Esophagus muscularis mucosa (tissue), 3 donors: ENCODE results near the gene CNTNAP2.

Experiments used
- POLR2A ChIP-seq: fragments of 450-650 bp; IDR thresholded peaks from one replicate; pipeline ENCODE4 v1.6.1; 2017; ENCODE audit warnings: antibody characterized with exemption, moderate library complexity, mild to moderate bottlenecking, low read depth
- POLR2AphosphoS5 ChIP-seq, 2 donors: sonication (generic); formaldehyde crosslinking; IDR thresholded peaks; one replicate each; pipeline ENCODE4 v1.6.1; 2017; ENCODE audit warnings: antibody characterized with exemption in 2 of 2
- TF ChIP-seq, protein P1 (sequence below), 3 experiments: fragments of 200-600 bp in 2 of 3; fragments of 450-650 bp in 1 of 3; sonication (generic) in 2 of 3; IDR thresholded peaks; one replicate each; pipeline ENCODE4 v1.5.1; 2017 to 2019; ENCODE audit warnings: antibody characterized with exemption in 3 of 3, mild to moderate bottlenecking in 2 of 3, moderate library complexity in 1 of 3

DNA sequence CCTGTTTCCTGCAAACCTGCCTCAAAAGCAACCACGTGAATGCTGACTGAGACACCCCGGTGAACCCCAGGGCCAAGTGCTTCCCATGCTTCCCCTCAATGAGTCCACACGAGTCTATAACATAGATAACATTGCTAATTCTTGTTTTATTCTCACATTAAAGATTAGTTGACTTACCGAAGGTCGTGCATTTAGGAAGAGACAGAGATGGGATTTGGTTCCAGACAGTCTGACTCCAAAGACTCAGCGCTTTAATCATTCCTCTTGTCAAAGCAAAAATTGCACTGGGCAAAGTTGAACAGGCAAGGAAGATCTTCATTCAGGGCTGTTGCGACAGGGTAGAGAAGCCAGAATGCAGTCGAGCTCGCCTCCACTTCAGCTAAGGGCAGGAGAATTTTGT, 2038.4 kb downstream of the CNTNAP2 start:
- TF ChIP-seq, protein P1, sequence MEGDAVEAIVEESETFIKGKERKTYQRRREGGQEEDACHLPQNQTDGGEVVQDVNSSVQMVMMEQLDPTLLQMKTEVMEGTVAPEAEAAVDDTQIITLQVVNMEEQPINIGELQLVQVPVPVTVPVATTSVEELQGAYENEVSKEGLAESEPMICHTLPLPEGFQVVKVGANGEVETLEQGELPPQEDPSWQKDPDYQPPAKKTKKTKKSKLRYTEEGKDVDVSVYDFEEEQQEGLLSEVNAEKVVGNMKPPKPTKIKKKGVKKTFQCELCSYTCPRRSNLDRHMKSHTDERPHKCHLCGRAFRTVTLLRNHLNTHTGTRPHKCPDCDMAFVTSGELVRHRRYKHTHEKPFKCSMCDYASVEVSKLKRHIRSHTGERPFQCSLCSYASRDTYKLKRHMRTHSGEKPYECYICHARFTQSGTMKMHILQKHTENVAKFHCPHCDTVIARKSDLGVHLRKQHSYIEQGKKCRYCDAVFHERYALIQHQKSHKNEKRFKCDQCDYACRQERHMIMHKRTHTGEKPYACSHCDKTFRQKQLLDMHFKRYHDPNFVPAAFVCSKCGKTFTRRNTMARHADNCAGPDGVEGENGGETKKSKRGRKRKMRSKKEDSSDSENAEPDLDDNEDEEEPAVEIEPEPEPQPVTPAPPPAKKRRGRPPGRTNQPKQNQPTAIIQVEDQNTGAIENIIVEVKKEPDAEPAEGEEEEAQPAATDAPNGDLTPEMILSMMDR (IDR thresholded peaks at IDR 0.05): no peak
- no peak for TF ChIP-seq POLR2A
- no peak for TF ChIP-seq POLR2AphosphoS5 (IDR thresholded peaks at IDR 0.05)
